B cell (primary cell): ENCODE results near the gene CEACAM21.

ENCODE experiments used
- EZH2 ChIP-seq: IDR thresholded peaks from 2 replicates; pipeline ENCODE4 v1.6.1; 2012; ENCODE audit warnings: borderline replicate concordance, low read depth, mild to moderate bottlenecking, moderate library complexity, low read length; ENCODE audit not compliant: insufficient read depth, poor library complexity, severe bottlenecking
- TF ChIP-seq, protein P1 (sequence below): fragments of 200-600 bp; IDR thresholded peaks from one replicate; pipeline ENCODE4 v1.8.0; 2022; ENCODE audit warnings: antibody characterized with exemption, mild to moderate bottlenecking

GRCh38 chr19:41626278-41626677 lies 50.3 kb downstream of the CEACAM21 start:
- TF ChIP-seq, protein P1, sequence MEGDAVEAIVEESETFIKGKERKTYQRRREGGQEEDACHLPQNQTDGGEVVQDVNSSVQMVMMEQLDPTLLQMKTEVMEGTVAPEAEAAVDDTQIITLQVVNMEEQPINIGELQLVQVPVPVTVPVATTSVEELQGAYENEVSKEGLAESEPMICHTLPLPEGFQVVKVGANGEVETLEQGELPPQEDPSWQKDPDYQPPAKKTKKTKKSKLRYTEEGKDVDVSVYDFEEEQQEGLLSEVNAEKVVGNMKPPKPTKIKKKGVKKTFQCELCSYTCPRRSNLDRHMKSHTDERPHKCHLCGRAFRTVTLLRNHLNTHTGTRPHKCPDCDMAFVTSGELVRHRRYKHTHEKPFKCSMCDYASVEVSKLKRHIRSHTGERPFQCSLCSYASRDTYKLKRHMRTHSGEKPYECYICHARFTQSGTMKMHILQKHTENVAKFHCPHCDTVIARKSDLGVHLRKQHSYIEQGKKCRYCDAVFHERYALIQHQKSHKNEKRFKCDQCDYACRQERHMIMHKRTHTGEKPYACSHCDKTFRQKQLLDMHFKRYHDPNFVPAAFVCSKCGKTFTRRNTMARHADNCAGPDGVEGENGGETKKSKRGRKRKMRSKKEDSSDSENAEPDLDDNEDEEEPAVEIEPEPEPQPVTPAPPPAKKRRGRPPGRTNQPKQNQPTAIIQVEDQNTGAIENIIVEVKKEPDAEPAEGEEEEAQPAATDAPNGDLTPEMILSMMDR = no peak
- no peak for TF ChIP-seq EZH2
